AG04450 (cell line): ENCODE results near the gene ATP2A3. TPM values are rescaled to one million over a fixed set of nuclear protein-coding genes. Genes with fewer than 3 reads are reported as not detected.
A peak's percentile ranks its signal among the peaks of the same experiment; 100 is the strongest.

Source experiments
- CTCF ChIA-PET: fragments of 300-600, 350-600 bp; formaldehyde crosslinking; extraction: SDS; loops from one replicate; lab custom pipeline; 2022; ENCODE audit warnings: antibody characterized with exemption, inconsistent platforms; lab: Charles Lee
- POLR2A ChIA-PET: fragments of 350-600 bp; formaldehyde crosslinking; extraction: SDS; loops from one replicate; lab custom pipeline; 2021; ENCODE audit warnings: antibody characterized with exemption, inconsistent platforms; lab: Yijun Ruan, JAX
- DNase-seq: peaks from one replicate; pipeline ENCODE4 v3.0.0-alpha.2; 2011; ENCODE audit warnings: low read depth, low spot score
- H3K27ac ChIP-seq: one replicate; pipeline ENCODE4 v1.5.1; 2012; ENCODE audit warnings: low read depth, low read length, control low read depth
- H3K27me3 ChIP-seq: one replicate; pipeline ENCODE4 v1.6.0; 2012; ENCODE audit warnings: low read length; ENCODE audit not compliant: control insufficient read depth, insufficient read depth
- H3K4me3 ChIP-seq: 2 replicates; pipeline ENCODE4 v1.5.1; 2011; ENCODE audit warnings: mild to moderate bottlenecking, low read depth, low read length, control low read depth
- H3K9me3 ChIP-seq: 2 replicates; pipeline ENCODE4 v1.5.1; 2012; ENCODE audit warnings: low read length; ENCODE audit not compliant: control insufficient read depth, insufficient read depth
- CTCF ChIP-seq: IDR thresholded peaks from 2 replicates; pipeline ENCODE4 v1.5.1; 2011; ENCODE audit warnings: low read depth, low read length, control low read depth, inconsistent platforms
- polyA plus RNA-seq: library from polyadenylated mRNA; depleted of rRNA; stranded (reverse); fragments of >200 nt; gene quantifications from 2 replicates; pipeline ENCODE4 v1.2.3, GENCODE V29; 2011

ATP2A3 gene
- polyA plus RNA-seq, 1 experiment = 0.46 TPM

GRCh38 chr17:3887804-3888203, 76.4 kb downstream of the ATP2A3 start:
- Histone ChIP-seq H3K27me3 (no peaks in the 10 kb centered on the region), H3K4me3 (no peak overlapping the region), H3K27ac (peak overlapping the region; percentile 91), H3K9me3 (no peaks in the 10 kb centered on the region; the same call in 1 of the 2 replicates)
- TF ChIP-seq CTCF = no peak
- no peak for DNase-seq
- ChIA-PET POLR2A (no interaction called here), CTCF (interaction anchor here (2.4 kb wide), 1 partner anchor 24 kb away, joined by 6 read pairs; no protein-coding TSS in a partner anchor)

- CTCF ChIA-PET = interaction anchor here (2.4 kb wide), 1 partner anchor 24 kb away, joined by 6 read pairs; no protein-coding TSS in a partner anchor
- Histone ChIP-seq H3K9me3 (no peaks in the 10 kb centered on the region; the same call in 1 of the 2 replicates), H3K4me3 (no peak overlapping the region), H3K27me3 (no peaks in the 10 kb centered on the region), H3K27ac (no peak overlapping the region)
- no peak for DNase-seq
- no peak for TF ChIP-seq CTCF
- POLR2A ChIA-PET = no interaction called here
Observed at GRCh38 chr17:3887394-3887793, 76.8 kb downstream of the ATP2A3 start.

GRCh38 chr17:3886776-3887175, 77.5 kb downstream of the ATP2A3 start:
- H3K4me3 ChIP-seq = no peak overlapping the region
- no peak for DNase-seq
- no peak overlapping the region for H3K27ac ChIP-seq
- no peaks in the 10 kb centered on the region; the same call in 1 of the 2 replicates for H3K9me3 ChIP-seq
- TF ChIP-seq CTCF = no peak
- ChIA-PET CTCF (no interaction called here), POLR2A (no interaction called here)
- no peaks in the 10 kb centered on the region for H3K27me3 ChIP-seq

GRCh38 chr17:3885970-3886369, 78.3 kb downstream of the ATP2A3 start:
- POLR2A ChIA-PET = no interaction called here
- TF ChIP-seq CTCF = no peak
- no peak for DNase-seq
- Histone ChIP-seq H3K27ac (peak overlapping the region; percentile 39), H3K9me3 (no peaks in the 10 kb centered on the region; the same call in 1 of the 2 replicates), H3K27me3 (no peaks in the 10 kb centered on the region), H3K4me3 (no peak overlapping the region)
- CTCF ChIA-PET = interaction anchor here (1.2 to 1.6 kb wide), 2 partner anchors 40 to 148 kb away, joined by 4 to 11 read pairs; partner anchors contain the start of gene NCBP3

- ChIA-PET POLR2A (interaction anchor here (0.5 kb wide), 1 partner anchor 61 kb away, joined by 3 read pairs; no protein-coding TSS in a partner anchor), CTCF (interaction anchor here (1.2 to 1.7 kb wide), 3 partner anchors 28 to 148 kb away, joined by 4 to 11 read pairs (median 6); partner anchors contain the start of gene NCBP3)
- no peak for TF ChIP-seq CTCF
- no peaks in the 10 kb centered on the region; the same call in 1 of the 2 replicates for H3K9me3 ChIP-seq
- H3K4me3 ChIP-seq = no peak overlapping the region
- H3K27ac ChIP-seq = no peak overlapping the region
- no peaks in the 10 kb centered on the region for H3K27me3 ChIP-seq
- no peak for DNase-seq
Observed at GRCh38 chr17:3885271-3885670, 79.0 kb downstream of the ATP2A3 start.
